Medulla oblongata (tissue), 1 donor: Measurements from ENCODE around the gene CREB3.

Experiments used
- DNase-seq: peaks from one replicate; pipeline ENCODE4 v3.0.0-alpha.2; 2015; ENCODE audit errors: extremely low spot score

CREB3 gene

DNA sequence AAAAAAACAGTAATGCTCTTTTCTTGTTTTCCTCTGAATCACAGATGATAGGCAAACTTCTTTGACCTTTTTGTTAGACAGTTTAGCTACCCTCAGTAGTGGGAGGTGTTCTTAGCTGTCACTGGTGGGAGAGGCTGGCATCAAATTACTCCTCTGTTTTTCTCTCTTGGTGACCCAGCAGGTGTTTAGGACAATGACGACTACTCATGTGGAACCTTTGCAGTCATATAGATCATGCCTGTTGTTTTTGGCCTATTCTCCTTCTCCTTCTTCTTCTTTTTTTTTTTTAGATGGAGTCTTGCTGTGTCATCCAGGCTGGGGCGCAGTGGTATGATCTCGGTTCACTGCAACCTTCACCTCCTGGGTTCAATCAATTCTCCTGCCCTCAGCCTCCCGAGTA is 43.6 kb downstream of the CREB3 start:
- DNase-seq, result no peak

DNA sequence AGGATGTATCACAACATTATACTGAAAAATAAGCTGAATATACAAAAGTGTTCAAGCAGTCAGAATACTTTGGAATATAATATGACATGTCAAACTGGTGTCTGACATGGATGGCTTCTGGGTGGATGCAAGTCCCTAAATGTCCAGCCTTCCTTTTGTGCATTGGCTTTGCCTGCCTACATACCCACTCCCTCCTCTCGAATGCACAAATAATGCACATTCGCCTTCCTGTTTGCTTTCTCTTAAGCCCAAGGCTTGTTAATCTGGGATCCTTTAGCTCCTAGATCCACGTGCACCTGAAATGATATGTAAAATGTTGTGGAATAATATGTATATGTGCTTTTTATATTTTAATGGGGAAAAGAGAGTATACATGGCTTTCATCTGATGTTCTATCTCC is 46.0 kb downstream of the CREB3 start:
- DNase-seq, result no peak

DNA sequence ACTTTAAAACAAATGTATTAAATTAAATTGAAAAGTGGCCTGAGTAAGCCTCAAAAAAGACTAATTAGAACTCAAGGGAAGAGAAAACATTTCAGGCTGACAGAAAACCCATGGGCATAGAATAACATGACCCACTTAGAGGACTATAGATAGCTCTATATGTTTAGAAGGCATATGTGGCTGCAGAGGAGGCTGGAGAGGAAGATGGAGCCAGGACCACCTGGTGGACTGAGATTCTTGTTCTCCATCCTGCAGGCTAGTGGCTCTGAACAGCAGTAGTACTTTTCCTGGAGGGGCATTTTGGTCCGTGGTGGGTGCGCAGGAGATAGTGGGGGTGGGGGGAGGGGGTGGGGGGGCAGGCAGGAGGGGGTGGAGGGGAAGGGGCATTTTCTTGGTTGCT is 48.6 kb downstream of the CREB3 start:
- no peak for DNase-seq

DNA sequence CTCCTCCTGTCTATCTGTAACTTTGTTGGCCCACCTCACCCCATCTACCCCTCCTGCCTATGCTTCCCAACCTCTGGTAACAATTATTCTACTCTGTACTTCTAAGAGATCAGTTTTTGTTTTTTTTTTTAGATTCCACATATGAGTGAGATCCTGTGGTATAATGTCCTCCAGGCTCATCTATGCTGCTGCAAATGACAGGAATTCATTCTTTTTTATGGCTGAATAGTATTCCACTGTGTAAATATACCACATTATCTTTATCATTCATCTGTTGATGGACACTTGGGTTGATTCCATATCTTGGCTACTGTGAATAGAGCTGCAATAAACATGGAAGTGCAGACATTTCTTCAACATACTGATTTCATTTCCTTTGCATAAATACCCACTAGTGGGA is 51.0 kb downstream of the CREB3 start:
- DNase-seq, result no peak
